ENCODE data around the gene MESD. TPM values are rescaled to one million over a fixed set of nuclear protein-coding genes. Genes with fewer than 3 reads are reported as not detected.

Gene MESD
- total RNA-seq, 4 donors from 2014 or later, result 18.8 to 22.7 (median 21.5) TPM

DNA sequence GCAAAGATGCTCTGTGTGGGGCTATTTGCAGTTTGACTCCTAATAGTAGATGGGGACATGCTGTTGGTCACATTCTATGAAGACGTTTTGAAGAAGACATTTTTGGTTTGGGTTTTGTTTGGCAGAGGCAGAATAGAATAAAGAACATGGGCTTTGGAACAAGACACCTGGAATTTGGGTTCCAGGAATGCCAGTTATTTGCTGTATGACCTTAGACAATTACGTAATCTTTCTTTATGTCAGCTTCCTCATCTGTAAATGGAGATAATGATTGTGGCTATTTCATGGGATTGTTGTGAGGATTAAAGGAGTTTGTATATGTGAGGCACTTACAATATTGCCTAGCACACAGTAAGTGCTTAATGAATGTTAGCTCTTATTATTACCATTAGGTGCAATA, 91.6 kb downstream of the MESD start:
- TF ChIP-seq, protein P1, sequence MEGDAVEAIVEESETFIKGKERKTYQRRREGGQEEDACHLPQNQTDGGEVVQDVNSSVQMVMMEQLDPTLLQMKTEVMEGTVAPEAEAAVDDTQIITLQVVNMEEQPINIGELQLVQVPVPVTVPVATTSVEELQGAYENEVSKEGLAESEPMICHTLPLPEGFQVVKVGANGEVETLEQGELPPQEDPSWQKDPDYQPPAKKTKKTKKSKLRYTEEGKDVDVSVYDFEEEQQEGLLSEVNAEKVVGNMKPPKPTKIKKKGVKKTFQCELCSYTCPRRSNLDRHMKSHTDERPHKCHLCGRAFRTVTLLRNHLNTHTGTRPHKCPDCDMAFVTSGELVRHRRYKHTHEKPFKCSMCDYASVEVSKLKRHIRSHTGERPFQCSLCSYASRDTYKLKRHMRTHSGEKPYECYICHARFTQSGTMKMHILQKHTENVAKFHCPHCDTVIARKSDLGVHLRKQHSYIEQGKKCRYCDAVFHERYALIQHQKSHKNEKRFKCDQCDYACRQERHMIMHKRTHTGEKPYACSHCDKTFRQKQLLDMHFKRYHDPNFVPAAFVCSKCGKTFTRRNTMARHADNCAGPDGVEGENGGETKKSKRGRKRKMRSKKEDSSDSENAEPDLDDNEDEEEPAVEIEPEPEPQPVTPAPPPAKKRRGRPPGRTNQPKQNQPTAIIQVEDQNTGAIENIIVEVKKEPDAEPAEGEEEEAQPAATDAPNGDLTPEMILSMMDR (IDR thresholded peaks at IDR 0.05; ENCODE audit: low read depth), result no peak

Small RNA genes within 50 kb of the gene (small RNA-seq; reads per million reads assigned to genes)
- not detected for gene MIR4514

Other genes starting within 250 kb of the MESD start
- under 1 TPM in 1 of 4 donors, not detected in 3; 0.17 TPM for gene CEMIP, start 210.4 kb downstream of the MESD start, total RNA-seq
- gene TLNRD1, start 11.1 kb upstream of the MESD start, total RNA-seq, result 10 to 100 TPM; 10.3 to 33.5 (median 11.9) TPM
- gene CFAP161, start 144.5 kb upstream of the MESD start, total RNA-seq, result under 1 TPM in 2 of 4 donors, not detected in 2; 0.49 to 0.68 TPM
- 10 to 100 TPM; 28.1 to 40.8 (median 37.1) TPM for gene IL16, start 207.1 kb upstream of the MESD start, total RNA-seq